ENCODE data around the gene BACH2. TPM values are rescaled to one million over a fixed set of nuclear protein-coding genes. Genes with fewer than 3 reads are reported as not detected.
"Not testable (repeated sequence)": the region's sequence is repeated elsewhere in the genome, so short reads cannot be mapped to it uniquely, and the experiment has no call there.

Gene BACH2
- polyA plus RNA-seq, 12 donors, result 4.4 to 11.8 (median 5.3) TPM; not detected in 1

GRCh38 chr6:89921691-89922090 lies 375.0 kb downstream of the BACH2 start:
- no peak for DNase-seq

- no peak for DNase-seq
Observed at GRCh38 chr6:89921197-89921596, 375.4 kb downstream of the BACH2 start.

GRCh38 chr6:89917801-89918366 lies 378.8 kb downstream of the BACH2 start:
- DNase-seq, result no peak

- no peak for DNase-seq
Observed at GRCh38 chr6:89917216-89917615, 379.4 kb downstream of the BACH2 start.

GRCh38 chr6:89916136-89916920 lies 380.3 kb downstream of the BACH2 start:
- DNase-seq, result no peak

GRCh38 chr6:89910902-89911240 lies 385.8 kb downstream of the BACH2 start:
- no peak for DNase-seq

- DNase-seq, result not testable (repeated sequence)
Observed at GRCh38 chr6:89910001-89910901, 386.4 kb downstream of the BACH2 start.

GRCh38 chr6:89895276-89895874 lies 401.3 kb downstream of the BACH2 start:
- DNase-seq, result peak; percentile 78

GRCh38 chr6:89894169-89894568 lies 402.5 kb downstream of the BACH2 start, which contains the start of gene GJA10:
Gene GJA10, plus strand, starts transcription at chr6:89894469. Its CDS starts 0 bp downstream, at chr6:89894469.
- DNase-seq, result no peak

GRCh38 chr6:89892577-89892976 lies 404.1 kb downstream of the BACH2 start:
- DNase-seq, result not testable (repeated sequence)

- not testable (repeated sequence) for DNase-seq
Observed at GRCh38 chr6:89890845-89891528, 405.7 kb downstream of the BACH2 start.

GRCh38 chr6:89888871-89889270 lies 407.8 kb downstream of the BACH2 start:
- DNase-seq, result no peak

GRCh38 chr6:89888138-89888514 lies 408.5 kb downstream of the BACH2 start:
- no peak for DNase-seq

GRCh38 chr6:89887452-89888137 lies 409.0 kb downstream of the BACH2 start:
- no peak for DNase-seq

GRCh38 chr6:89886378-89887120 lies 410.1 kb downstream of the BACH2 start:
- DNase-seq, result no peak

Measured in muscle of arm (tissue), 12 donors.